Tibial artery (tissue), 4 donors: Measurements from ENCODE around the gene COG5.

Experiments used
- DNase-seq, 2 donors: peaks; one replicate each; pipeline ENCODE4 v3.0.0-alpha.2; 2019
- H3K27ac ChIP-seq, 2 donors: fragments of 200-600 bp; sonication (generic) in 1 of 2; 1 replicate in 1 of 2; 2 replicates in 1 of 2; pipeline ENCODE4 v1.5.1; 2018 to 2019; ENCODE audit warnings: mild to moderate bottlenecking in 1 of 2
- H3K27me3 ChIP-seq, 2 donors: fragments of 200-600 bp; sonication (generic) in 1 of 2; one replicate each; pipeline versions ENCODE4 v1.5.1 to v1.6.0; 2016 to 2019
- H3K36me3 ChIP-seq, 3 donors: fragments of 200-600 bp; sonication (generic) in 2 of 3; one replicate each; pipeline ENCODE4 v1.5.1; 2016 to 2019; ENCODE audit warnings: mild to moderate bottlenecking in 2 of 3
- H3K4me1 ChIP-seq, 4 donors: fragments of 200-600 bp; sonication (generic) in 2 of 4; 1 replicate in 3 of 4; 2 replicates in 1 of 4; pipeline ENCODE4 v1.5.1; 2016 to 2019
- H3K4me3 ChIP-seq, 2 donors: fragments of 200-600 bp; sonication (generic) in 1 of 2; 1 replicate in 1 of 2; 2 replicates in 1 of 2; pipeline ENCODE4 v1.5.1; 2018 to 2019; ENCODE audit warnings: mild to moderate bottlenecking in 2 of 2
- H3K9me3 ChIP-seq, 3 donors: fragments of 200-600 bp; sonication (generic) in 1 of 3; one replicate each; pipeline ENCODE4 v1.5.1; 2016 to 2019
- intact Hi-C: fragments of 100-400 bp; cut with DNase I; formaldehyde crosslinking; loops from one replicate; pipeline ENCODE4 v1.15.0; 2023; ENCODE audit warnings: low total_unique reads
- TF ChIP-seq, protein P1 (sequence below), 2 experiments: fragments of 200-600 bp in 1 of 2; fragments of 450-650 bp in 1 of 2; IDR thresholded peaks; one replicate each; pipeline ENCODE4 v1.5.1; 2017 to 2019; ENCODE audit warnings: antibody characterized with exemption in 2 of 2, mild to moderate bottlenecking in 1 of 2, moderate library complexity in 1 of 2

Gene COG5

DNA sequence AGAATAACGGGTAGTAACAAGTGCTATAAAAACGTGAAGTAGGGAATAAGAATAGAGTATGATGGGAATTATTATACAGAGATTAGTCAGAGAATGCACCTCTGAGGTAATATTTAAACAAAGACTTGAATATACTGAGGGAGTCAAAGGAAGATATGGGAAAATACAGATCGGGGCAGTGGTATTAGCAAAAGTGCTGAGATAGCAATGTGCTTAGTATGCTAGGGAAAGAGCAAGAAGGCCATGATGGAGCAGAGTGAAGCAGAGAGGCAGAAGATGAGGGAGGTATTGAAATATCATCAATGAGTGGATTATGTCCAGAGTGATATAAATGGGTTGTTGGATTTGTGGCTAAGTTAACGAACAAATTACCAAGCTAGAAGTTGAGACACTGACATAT is 190.4 kb downstream of the COG5 start:
- TF ChIP-seq, protein P1, sequence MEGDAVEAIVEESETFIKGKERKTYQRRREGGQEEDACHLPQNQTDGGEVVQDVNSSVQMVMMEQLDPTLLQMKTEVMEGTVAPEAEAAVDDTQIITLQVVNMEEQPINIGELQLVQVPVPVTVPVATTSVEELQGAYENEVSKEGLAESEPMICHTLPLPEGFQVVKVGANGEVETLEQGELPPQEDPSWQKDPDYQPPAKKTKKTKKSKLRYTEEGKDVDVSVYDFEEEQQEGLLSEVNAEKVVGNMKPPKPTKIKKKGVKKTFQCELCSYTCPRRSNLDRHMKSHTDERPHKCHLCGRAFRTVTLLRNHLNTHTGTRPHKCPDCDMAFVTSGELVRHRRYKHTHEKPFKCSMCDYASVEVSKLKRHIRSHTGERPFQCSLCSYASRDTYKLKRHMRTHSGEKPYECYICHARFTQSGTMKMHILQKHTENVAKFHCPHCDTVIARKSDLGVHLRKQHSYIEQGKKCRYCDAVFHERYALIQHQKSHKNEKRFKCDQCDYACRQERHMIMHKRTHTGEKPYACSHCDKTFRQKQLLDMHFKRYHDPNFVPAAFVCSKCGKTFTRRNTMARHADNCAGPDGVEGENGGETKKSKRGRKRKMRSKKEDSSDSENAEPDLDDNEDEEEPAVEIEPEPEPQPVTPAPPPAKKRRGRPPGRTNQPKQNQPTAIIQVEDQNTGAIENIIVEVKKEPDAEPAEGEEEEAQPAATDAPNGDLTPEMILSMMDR (IDR thresholded peaks at IDR 0.05), result no peak
- no peaks in the 10 kb centered on the region for H3K36me3 ChIP-seq
- intact Hi-C loops, result no loop called here
- H3K4me1 ChIP-seq, result peaks cover 0 to 11% (median 0%) of the 10 kb centered on the region in 4 donors
- no peak for DNase-seq
- no peaks in the 10 kb centered on the region for H3K9me3 ChIP-seq
- no peak overlapping the region for H3K4me3 ChIP-seq
- no peak overlapping the region for H3K27ac ChIP-seq
- no peaks in the 10 kb centered on the region for H3K27me3 ChIP-seq

DNA sequence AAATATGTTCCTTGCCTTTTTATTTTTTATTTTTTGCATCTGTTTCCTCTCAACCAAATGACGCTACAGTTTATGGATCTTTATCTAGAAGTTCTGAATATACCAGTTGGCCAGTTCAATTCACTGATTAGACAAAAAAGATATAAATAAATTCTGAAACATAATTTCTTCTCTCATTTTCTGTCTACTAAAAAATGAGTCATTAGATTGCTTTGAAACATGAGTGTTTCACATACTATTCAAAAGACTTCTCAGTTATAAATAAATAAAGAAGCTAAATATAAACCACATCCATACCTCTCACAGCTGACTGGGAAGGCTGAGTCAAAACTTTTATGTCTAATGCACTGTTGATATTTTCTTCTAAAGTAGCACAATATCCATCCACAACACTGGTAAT is 191.4 kb downstream of the COG5 start:
- H3K27ac ChIP-seq, result peak overlapping the region in 1 of 2 donors; percentile 3

DNA sequence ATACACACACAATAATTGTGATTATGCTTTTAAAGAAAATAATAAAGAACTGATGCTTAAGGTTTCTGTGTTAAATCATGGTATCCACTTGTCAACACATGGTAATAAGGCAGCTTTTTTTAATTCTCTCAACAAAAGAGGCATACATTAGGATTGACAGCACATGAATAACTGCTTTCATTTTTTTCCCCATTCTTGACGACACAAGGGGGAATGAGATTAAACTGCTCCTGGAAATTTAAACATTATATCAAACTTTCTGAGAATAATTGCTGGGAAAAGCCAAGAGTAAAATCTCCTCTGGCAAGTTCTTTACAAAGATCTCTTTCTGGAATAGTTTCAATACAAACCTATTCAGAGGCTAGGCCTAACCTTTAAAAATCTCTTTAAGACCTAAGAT is 192.9 kb downstream of the COG5 start:
- no peak overlapping the region for H3K4me3 ChIP-seq
- H3K27me3 ChIP-seq, result no peaks in the 10 kb centered on the region
- no peak overlapping the region for H3K27ac ChIP-seq
- intact Hi-C loops, result no loop called here
- peaks cover 0 to 11% (median 0%) of the 10 kb centered on the region in 4 donors for H3K4me1 ChIP-seq
- TF ChIP-seq, protein P1 (IDR thresholded peaks at IDR 0.05), result no peak
- DNase-seq, result no peak
- H3K9me3 ChIP-seq, result no peaks in the 10 kb centered on the region
- H3K36me3 ChIP-seq, result no peaks in the 10 kb centered on the region

More for the DNA sequence above, 191.4 kb downstream of the COG5 start:
- Histone ChIP-seq H3K4me3 (no peak overlapping the region), H3K27me3 (no peaks in the 10 kb centered on the region), H3K4me1 (peaks cover 0 to 11% (median 0%) of the 10 kb centered on the region in 4 donors), H3K36me3 (no peaks in the 10 kb centered on the region), H3K9me3 (no peaks in the 10 kb centered on the region)
- DNase-seq, result no peak
- TF ChIP-seq, protein P1 (IDR thresholded peaks at IDR 0.05), result no peak
- intact Hi-C loops, result no loop called here

DNA sequence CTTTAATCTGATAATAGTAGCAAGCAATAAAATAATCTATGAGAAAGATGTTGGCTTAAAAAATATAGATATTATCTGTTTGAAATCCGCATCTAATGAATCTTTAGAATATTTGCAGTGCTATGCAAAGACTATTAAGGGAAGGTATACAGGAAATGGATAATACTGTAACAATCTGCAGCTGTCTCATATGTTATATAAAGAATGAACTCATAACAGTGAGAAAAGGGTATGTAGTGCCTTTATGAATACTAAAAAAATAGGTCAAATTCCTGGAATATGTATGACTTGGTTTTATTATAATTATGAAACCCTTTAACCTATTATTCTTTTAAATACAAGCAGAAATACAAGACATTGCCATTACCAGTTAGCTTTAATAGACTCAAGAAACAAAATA is 198.9 kb downstream of the COG5 start:
- no peaks in the 10 kb centered on the region for H3K4me1 ChIP-seq
- H3K4me3 ChIP-seq, result no peak overlapping the region
- no peaks in the 10 kb centered on the region for H3K27me3 ChIP-seq
- H3K9me3 ChIP-seq, result no peaks in the 10 kb centered on the region
- intact Hi-C loops, result no loop called here
- H3K27ac ChIP-seq, result no peak overlapping the region
- H3K36me3 ChIP-seq, result peaks cover 25 to 28% (median 28%) of the 10 kb centered on the region in 3 donors
- TF ChIP-seq, protein P1 (IDR thresholded peaks at IDR 0.05), result no peak
- no peak for DNase-seq

DNA sequence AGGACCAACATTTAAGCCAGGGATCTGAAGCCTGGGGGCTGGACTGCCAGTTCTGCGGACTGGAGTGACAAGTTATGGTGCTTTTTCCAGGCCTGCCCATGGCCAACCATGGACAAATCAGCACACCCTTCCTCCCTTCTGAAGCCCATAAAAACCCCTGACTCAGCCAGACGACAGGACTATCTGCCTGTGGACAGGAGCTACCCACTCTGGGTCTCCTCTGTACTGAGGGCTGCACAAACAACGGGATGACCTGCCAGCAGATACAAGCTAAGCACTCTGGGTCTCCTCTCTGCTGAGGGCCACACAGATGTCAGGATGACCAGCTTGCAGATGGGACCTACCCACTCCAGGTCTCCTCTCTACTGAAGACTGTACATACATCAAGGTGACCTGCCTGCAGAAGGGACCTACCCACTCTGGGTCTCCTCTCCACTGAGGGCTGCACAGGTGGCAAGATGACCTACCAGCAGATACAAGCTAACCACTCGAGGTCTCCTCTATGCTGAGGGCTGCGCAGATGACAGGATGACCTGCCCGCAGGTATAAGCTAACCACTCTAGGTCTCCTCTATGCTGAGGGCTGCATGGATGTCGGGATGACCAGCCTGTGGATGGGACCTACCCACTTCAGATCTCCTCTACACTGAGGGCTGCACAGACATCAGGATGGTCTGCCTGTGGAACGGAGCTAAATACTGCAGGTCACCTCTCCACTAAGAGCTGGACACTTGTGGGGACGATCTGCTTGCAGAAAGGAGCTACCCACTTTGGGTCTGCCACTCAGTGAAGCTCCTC is 204.0 kb downstream of the COG5 start:
- peaks cover 31 to 38% (median 34%) of the 10 kb centered on the region in 3 donors for H3K36me3 ChIP-seq
- no peaks in the 10 kb centered on the region for H3K27me3 ChIP-seq
- TF ChIP-seq, protein P1 (IDR thresholded peaks at IDR 0.05), result no peak
- no peak for DNase-seq
- intact Hi-C loops, result no loop called here
- no peaks in the 10 kb centered on the region for H3K4me1 ChIP-seq
- H3K9me3 ChIP-seq, result no peaks in the 10 kb centered on the region
- H3K4me3 ChIP-seq, result no peak overlapping the region
- H3K27ac ChIP-seq, result no peak overlapping the region
